HG02852 (cell line): ENCODE data around the gene SPATC1L.

Source experiments
- ATAC-seq: cut with Tn5 transposase; IDR thresholded peaks from one replicate; pipeline ENCODE4 v1.9.1; 2021; ENCODE audit warnings: mild to moderate bottlenecking, moderate library complexity; ENCODE audit not compliant: unreplicated experiment

Gene SPATC1L

GRCh38 chr21:46111857-46112724 is 72.2 kb downstream of the SPATC1L start:
- ATAC-seq: no peak

- no peak for ATAC-seq
These were observed 73.1 kb downstream of the SPATC1L start for GRCh38 chr21:46111193-46111571.
